Aorta (tissue), 5 donors: Measurements from ENCODE around the gene VSIR. TPM values are rescaled to one million over a fixed set of nuclear protein-coding genes. Genes with fewer than 3 reads are reported as not detected.

Experiments used
- ATAC-seq: fragments of 200-7000 bp; cut with Tn5 transposase; one replicate; pipeline ENCODE4 v1.9.1; 2022; ENCODE audit warnings: moderate library complexity; ENCODE audit not compliant: low FRiP score
- DNase-seq, 2 donors: peaks; one replicate each; pipeline ENCODE4 v3.0.0-alpha.2; 2020
- H3K27ac ChIP-seq, 2 donors: one replicate each; pipeline ENCODE4 v1.5.1; 2013; ENCODE audit warnings: low read length in 2 of 2, mild to moderate bottlenecking in 2 of 2, moderate library complexity in 2 of 2, control low read depth in 1 of 2, inconsistent platforms in 1 of 2, low read depth in 1 of 2
- H3K27me3 ChIP-seq, 2 donors: one replicate each; pipeline ENCODE4 v1.6.1; 2013; ENCODE audit warnings: control low read depth in 1 of 2, low read length in 1 of 2, mild to moderate bottlenecking in 1 of 2, moderate library complexity in 1 of 2; ENCODE audit not compliant: insufficient read depth in 2 of 2, control insufficient read depth in 1 of 2
- H3K36me3 ChIP-seq, 2 donors: one replicate each; pipeline ENCODE4 v1.6.1; 2013; ENCODE audit warnings: control low read depth in 1 of 2, low read length in 1 of 2, mild to moderate bottlenecking in 1 of 2; ENCODE audit not compliant: insufficient read depth in 2 of 2, control insufficient read depth in 1 of 2
- H3K4me1 ChIP-seq, 2 donors: one replicate each; pipeline ENCODE4 v1.6.1; 2013; ENCODE audit warnings: low read length in 2 of 2, control low read depth in 1 of 2, mild to moderate bottlenecking in 1 of 2, moderate library complexity in 1 of 2; ENCODE audit not compliant: insufficient read depth in 2 of 2, control insufficient read depth in 1 of 2
- H3K4me3 ChIP-seq, 2 donors: one replicate each; pipeline ENCODE4 v1.5.1; 2013; ENCODE audit warnings: low read length in 2 of 2, control low read depth in 1 of 2, mild to moderate bottlenecking in 1 of 2
- H3K9me3 ChIP-seq: one replicate; pipeline ENCODE4 v1.6.1; 2013; ENCODE audit warnings: mild to moderate bottlenecking, low read length; ENCODE audit not compliant: control insufficient read depth
- WGBS, 2 donors: extraction: QIAGEN DNeasy Blood & Tissue Kit; methylation state at CpG; one replicate each; pipeline ENCODE4 v1.1.7; 2013; 5-methylcytosine and 5-hydroxymethylcytosine counted together
- intact Hi-C, 2 donors: fragments of 100-400 bp; cut with DNase I; formaldehyde crosslinking; loops; one replicate each; pipeline versions ENCODE4 v1.14.2 to v1.15.0; 2022
- polyA plus RNA-seq, 2 donors: library from polyadenylated mRNA; stranded (reverse); fragments of 200-250 nt; gene quantifications; one replicate each; pipeline ENCODE4 v1.2.3, GENCODE V29; 2013
- total RNA-seq, 2 donors: library from RNA; stranded (reverse); fragmentation: NEBNext Ultra II Directional; extraction: Animal tissue kit (Norgen Biotek cat#: 25700); gene quantifications; one replicate each; pipeline ENCODE4 v1.2.1, GENCODE V29; 2021
- donor health status: healthy with polysubstance abuse.
- donor health status: Bipolar disorder and iron deficiency.
- donor health status: DM: no; HTN: no; CAD: no.
- donor health status: DM: no; HTN: no; CAD: no.
- donor health status: DM: yes; HTN: yes; CAD: no.

The VSIR gene
- total and polyA plus RNA-seq, 4 donors = 44.7 to 123 (median 69.9) TPM

DNA sequence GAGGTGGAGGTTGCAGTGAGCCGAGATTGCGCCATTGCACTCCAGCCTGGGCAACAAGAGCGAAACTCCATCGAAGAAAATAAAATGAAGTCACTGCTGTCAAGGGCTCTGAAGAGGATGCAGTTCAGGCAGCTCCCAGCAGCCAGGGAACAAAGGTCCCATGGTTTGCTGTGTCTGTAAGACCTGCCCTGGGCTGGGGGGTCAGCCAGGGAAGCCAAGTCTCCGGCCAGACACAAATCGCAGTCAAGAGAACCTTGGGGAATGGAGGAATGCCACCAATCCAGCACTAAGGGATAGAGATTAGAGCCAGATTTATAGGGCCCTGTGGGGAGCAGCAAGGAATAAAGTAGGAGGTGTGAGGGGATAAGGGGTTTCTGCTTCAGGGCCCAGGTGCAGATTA, 28.9 kb upstream of the VSIR start:
- ATAC-seq (no peak), DNase-seq (peak in 1 of 2 donors; percentile 33)
- Histone ChIP-seq H3K36me3 (no peaks in the 10 kb centered on the region), H3K27ac (no peak overlapping the region), H3K4me3 (no peak overlapping the region), H3K9me3 (no peaks in the 10 kb centered on the region), H3K4me1 (no peaks in the 10 kb centered on the region), H3K27me3 (no peaks in the 10 kb centered on the region)
- intact Hi-C loops = no loop called here
- WGBS, 2 donors = 84 to 86% methylated on average over 6 of the region's 6 CpGs

DNA sequence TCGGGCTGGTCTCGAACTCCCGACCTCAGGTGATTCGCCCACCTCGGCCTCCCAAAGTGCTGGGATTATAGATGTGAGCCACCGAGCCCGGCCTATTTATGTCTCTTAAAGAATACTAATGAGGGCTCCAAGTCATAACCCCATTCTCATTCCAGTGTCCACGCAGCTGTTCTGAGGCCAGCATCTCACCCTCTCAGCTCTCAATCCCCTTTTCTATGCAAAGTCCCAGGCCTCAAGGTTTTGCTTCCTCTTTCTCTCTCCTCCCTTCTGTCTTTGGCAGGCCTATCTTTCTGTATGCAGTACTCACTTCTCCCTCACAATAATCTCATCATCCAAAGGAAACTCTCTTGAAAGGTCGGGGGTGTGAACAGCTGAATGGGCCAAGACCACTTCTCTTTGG, 28.0 kb upstream of the VSIR start:
- Histone ChIP-seq H3K27me3 (no peaks in the 10 kb centered on the region), H3K4me3 (no peak overlapping the region), H3K4me1 (no peaks in the 10 kb centered on the region), H3K36me3 (no peaks in the 10 kb centered on the region), H3K27ac (no peak overlapping the region), H3K9me3 (no peaks in the 10 kb centered on the region)
- ATAC-seq (no peak), DNase-seq (peak; percentile 11 to 28)
- 89 to 91% methylated on average over 9 of the region's 9 CpGs for WGBS, 2 donors
- intact Hi-C loops = no loop called here

DNA sequence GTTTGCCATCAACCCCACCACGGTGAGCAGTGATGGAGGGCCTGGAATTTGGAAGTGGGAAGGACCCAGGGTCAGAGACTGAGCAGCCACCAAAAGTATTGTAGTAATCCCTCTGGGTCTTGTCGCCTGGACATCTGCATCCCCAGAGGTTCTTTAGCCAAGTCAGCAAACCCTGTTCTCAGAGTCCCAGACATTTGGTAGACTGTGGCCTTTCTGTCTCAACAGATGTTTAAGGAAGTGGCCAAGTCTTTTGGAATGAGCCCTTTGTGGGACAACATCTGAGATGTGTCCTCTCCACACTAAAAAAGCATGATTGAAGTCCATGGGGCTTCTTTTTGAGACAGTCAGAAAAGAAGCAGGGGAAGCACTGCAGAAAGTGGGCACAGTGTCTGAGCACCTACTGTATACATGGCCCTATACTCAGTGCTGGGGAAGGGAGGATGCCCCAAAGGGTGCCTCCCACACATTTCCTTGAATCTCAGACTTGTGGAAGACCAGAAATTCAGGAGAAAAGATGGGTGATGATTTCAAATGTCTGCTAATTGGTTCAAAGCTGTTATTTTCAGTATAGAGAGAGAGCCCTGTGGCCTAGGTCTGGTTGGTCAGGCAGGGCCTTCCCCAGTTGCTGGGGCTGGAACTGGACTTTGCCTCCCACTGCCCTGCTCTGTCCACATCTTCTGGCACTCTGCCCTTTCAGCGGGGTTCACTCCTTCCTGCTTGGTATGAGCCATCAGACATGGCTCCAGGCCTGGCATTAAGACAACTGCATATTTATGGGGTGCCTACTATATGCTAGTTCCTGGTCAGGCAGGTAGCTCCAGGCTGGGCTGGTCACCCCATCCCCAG, 26.5 kb upstream of the VSIR start:
- Histone ChIP-seq H3K4me1 (no peaks in the 10 kb centered on the region), H3K36me3 (no peaks in the 10 kb centered on the region), H3K27ac (no peak overlapping the region), H3K27me3 (no peaks in the 10 kb centered on the region), H3K9me3 (no peaks in the 10 kb centered on the region), H3K4me3 (no peak overlapping the region)
- ATAC-seq (no peak), DNase-seq (peak in 1 of 2 donors; percentile 54)
- intact Hi-C loops = no loop called here
- 74 to 75% methylated on average over 3 of the region's 3 CpGs for WGBS, 2 donors

DNA sequence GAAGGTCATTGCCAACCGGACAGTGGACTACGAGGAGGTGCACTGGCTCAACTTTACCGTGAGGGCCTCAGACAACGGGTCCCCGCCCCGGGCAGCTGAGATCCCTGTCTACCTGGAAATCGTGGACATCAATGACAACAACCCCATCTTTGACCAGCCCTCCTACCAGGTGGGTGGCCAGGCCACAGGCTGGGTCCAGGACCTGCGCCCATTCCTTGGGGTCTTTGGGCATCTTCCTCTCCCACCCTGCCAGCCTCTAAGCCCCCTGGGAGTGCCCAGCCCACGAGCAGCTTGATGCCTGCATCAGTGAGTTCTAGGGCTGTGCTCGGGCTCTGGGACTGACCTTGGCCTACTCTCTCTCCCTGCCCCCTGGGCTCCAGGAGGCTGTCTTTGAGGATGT, 25.8 kb upstream of the VSIR start:
- no peak for ATAC-seq
- DNase-seq = peak in 1 of 2 donors; percentile 28
- intact Hi-C loops = no loop called here

DNA sequence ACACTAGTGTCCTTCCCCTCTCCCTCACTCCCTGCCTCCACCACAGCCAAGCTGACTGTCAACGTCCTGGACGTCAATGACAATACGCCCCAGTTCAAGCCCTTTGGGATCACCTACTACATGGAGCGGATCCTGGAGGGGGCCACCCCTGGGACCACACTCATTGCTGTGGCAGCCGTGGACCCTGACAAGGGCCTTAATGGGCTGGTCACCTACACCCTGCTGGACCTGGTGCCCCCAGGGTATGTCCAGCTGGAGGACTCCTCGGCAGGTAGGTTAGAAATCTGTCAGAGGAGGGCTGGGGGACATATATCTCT, 24.9 kb upstream of the VSIR start:
- H3K27me3 ChIP-seq = no peaks in the 10 kb centered on the region
- no peak for ATAC-seq
- H3K27ac ChIP-seq = no peak overlapping the region
- DNase-seq = peak in 1 of 2 donors; percentile 32
- intact Hi-C loops = no loop called here
- H3K9me3 ChIP-seq = no peaks in the 10 kb centered on the region
- WGBS, 2 donors = 79 to 81% methylated on average over 6 of the region's 6 CpGs
- H3K4me1 ChIP-seq = no peaks in the 10 kb centered on the region
- H3K4me3 ChIP-seq = no peak overlapping the region
- H3K36me3 ChIP-seq = no peaks in the 10 kb centered on the region

More for the DNA sequence above, 25.8 kb upstream of the VSIR start:
- no peak overlapping the region for H3K4me3 ChIP-seq
- WGBS, 2 donors = 67 to 86% methylated on average over 10 of the region's 10 CpGs
- H3K27ac ChIP-seq = no peak overlapping the region
- no peaks in the 10 kb centered on the region for H3K27me3 ChIP-seq
- no peaks in the 10 kb centered on the region for H3K36me3 ChIP-seq
- H3K4me1 ChIP-seq = no peaks in the 10 kb centered on the region
- H3K9me3 ChIP-seq = no peaks in the 10 kb centered on the region

DNA sequence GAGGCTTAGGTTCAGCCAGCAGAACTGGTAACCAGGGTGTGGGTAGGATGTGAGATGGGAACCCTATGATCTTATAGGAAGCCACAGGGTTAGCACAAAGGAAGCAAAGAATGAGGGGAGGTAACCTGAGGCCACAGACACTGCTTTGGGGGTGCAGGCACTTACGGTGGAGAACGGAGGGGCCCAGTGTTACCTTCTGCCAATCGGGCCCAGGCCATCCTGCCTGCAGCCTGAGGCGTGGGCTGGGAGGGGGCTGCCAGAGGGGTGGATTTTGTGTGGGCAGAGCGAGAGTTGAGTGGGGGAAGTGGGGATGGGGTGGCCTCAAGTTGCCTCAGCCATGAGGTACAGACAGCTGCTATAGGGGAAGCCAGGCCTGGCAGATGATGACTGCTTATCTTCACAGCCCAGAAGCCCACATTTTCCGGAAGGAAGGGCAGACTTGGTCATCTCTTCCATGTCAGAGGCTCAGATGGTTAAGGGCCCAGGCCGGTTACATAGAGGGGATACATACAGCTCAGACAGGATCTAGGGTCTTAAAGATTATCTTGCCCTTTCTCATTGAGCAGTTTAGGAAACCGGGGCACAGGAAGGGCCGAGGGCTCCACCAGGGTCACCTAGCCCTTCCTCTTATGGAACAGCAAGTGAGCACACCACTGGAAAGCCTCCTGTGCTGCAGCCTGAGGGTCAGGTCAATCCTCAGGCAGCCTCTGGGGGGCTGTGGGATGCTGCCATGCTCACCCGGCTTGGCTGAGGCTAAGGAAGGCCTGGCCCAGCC, 24.4 kb upstream of the VSIR start:
- Histone ChIP-seq H3K4me1 (no peaks in the 10 kb centered on the region), H3K36me3 (no peaks in the 10 kb centered on the region), H3K4me3 (no peak overlapping the region), H3K27me3 (no peaks in the 10 kb centered on the region), H3K27ac (no peak overlapping the region), H3K9me3 (no peaks in the 10 kb centered on the region)
- intact Hi-C loops = no loop called here
- WGBS, 2 donors = 73 to 75% methylated on average over 10 of the region's 10 CpGs
- ATAC-seq = no peak
- DNase-seq = peak in 1 of 2 donors; percentile 47

DNA sequence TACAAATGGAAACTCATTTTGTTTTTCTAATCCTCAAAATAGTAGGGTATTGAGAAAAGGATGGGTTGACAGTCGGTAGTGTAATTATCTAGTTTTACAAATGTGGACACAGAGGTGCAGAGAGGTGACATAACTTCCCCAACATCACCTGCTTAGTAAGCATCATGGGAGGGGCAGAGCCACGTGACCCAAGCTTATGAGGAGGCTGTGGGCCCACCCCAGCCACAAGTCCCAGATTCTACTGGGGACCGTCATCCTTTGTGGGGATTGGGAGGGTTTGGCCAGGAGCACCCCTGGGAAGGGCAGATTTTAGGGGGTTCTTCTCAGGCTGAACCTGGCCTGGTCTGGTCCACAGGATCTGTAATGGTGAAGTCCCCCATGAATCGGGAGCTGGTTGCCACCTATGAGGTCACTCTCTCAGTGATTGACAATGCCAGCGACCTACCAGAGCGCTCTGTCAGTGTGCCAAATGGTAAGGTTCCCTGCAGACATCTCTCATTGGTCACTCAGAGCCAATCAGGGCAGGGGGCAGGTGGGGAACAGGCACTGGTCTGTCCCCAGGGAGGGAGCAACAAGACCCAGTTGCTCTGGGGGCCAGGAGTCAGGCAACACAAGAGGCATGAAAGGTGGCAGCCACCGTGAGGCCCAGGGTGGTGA, 23.6 kb upstream of the VSIR start:
- 76 to 80% methylated on average over 7 of the region's 7 CpGs for WGBS, 2 donors
- H3K36me3 ChIP-seq = no peaks in the 10 kb centered on the region
- H3K27ac ChIP-seq = no peak overlapping the region
- intact Hi-C loops = no loop called here
- DNase-seq = peak in 1 of 2 donors; percentile 42
- H3K4me1 ChIP-seq = no peaks in the 10 kb centered on the region
- ATAC-seq = no peak
- no peaks in the 10 kb centered on the region for H3K27me3 ChIP-seq
- H3K9me3 ChIP-seq = no peaks in the 10 kb centered on the region
- no peak overlapping the region for H3K4me3 ChIP-seq

DNA sequence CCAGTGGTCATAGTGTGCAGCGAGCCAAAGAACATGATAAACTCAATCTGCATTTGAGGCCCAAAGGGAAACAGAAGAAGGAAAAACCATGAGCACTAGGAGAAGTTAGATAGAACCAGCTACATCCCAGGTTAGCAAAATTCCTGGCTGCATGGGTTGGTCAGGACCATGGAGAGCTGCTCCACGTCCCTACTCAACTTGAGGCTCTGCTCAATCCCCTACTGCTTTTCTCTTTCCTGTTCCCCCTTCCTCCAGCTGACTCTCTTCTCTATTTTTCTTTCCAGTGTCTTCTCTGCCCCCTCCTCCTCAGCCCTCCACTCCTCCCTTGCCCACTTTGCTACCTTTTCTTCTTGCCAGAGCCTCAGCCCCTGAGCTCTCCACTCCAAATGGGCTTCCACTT, 21.9 kb upstream of the VSIR start:
- H3K36me3 ChIP-seq = no peaks in the 10 kb centered on the region
- no peaks in the 10 kb centered on the region for H3K27me3 ChIP-seq
- WGBS, 2 donors = 10 to 15% methylated on average over 2 of the region's 2 CpGs
- no peaks in the 10 kb centered on the region for H3K4me1 ChIP-seq
- H3K9me3 ChIP-seq = no peaks in the 10 kb centered on the region
- peak in 1 of 2 donors; percentile 46 for DNase-seq
- intact Hi-C loops = no loop called here
- H3K4me3 ChIP-seq = no peak overlapping the region
- ATAC-seq = no peak
- H3K27ac ChIP-seq = no peak overlapping the region
